Measurements from ENCODE around the gene SLAIN2. TPM values are rescaled to one million over a fixed set of nuclear protein-coding genes. Genes with fewer than 3 reads are reported as not detected.

The SLAIN2 gene
- total RNA-seq, 2 donors from 2014 or later = 82.1 to 199 TPM

- Histone ChIP-seq H3K4me3 (no peak overlapping the region), H3K9me3 (no peaks in the 10 kb centered on the region), H3K4me1 (no peaks in the 10 kb centered on the region), H3K27me3 (no peaks in the 10 kb centered on the region), H3K27ac (no peak overlapping the region), H3K36me3 (peaks cover 14% of the 10 kb centered on the region)
- no peak for DNase-seq (ENCODE audit: low spot score)
- TF ChIP-seq CTCF (IDR thresholded peaks at IDR 0.05) = no peak
These were observed 54.7 kb downstream of the SLAIN2 start for GRCh38 chr4:48396043-48396442.

- no peaks in the 10 kb centered on the region for H3K9me3 ChIP-seq
- H3K4me3 ChIP-seq = no peak overlapping the region
- peaks cover 8% of the 10 kb centered on the region for H3K36me3 ChIP-seq
- TF ChIP-seq CTCF (IDR thresholded peaks at IDR 0.05) = no peak
- no peak for DNase-seq (ENCODE audit: low spot score)
- no peaks in the 10 kb centered on the region for H3K27me3 ChIP-seq
- H3K27ac ChIP-seq = no peak overlapping the region
- H3K4me1 ChIP-seq = no peaks in the 10 kb centered on the region
These were observed 59.1 kb downstream of the SLAIN2 start for GRCh38 chr4:48400416-48400815.

- TF ChIP-seq CTCF (IDR thresholded peaks at IDR 0.05) = no peak
- H3K36me3 ChIP-seq = no peaks in the 10 kb centered on the region
- no peaks in the 10 kb centered on the region for H3K9me3 ChIP-seq
- no peak overlapping the region for H3K4me3 ChIP-seq
- DNase-seq (ENCODE audit: low spot score) = no peak
- no peaks in the 10 kb centered on the region for H3K4me1 ChIP-seq
- H3K27me3 ChIP-seq = no peaks in the 10 kb centered on the region
- H3K27ac ChIP-seq = no peak overlapping the region
These were observed 62.0 kb downstream of the SLAIN2 start for GRCh38 chr4:48403358-48403757.

GRCh38 chr4:48403779-48404178, 62.5 kb downstream of the SLAIN2 start:
- Histone ChIP-seq H3K27ac (no peak overlapping the region), H3K27me3 (no peaks in the 10 kb centered on the region), H3K4me3 (no peak overlapping the region), H3K4me1 (no peaks in the 10 kb centered on the region), H3K36me3 (no peaks in the 10 kb centered on the region), H3K9me3 (no peaks in the 10 kb centered on the region)
- no peak for TF ChIP-seq CTCF (IDR thresholded peaks at IDR 0.05)
- DNase-seq (ENCODE audit: low spot score) = no peak

GRCh38 chr4:48405924-48406323, 64.6 kb downstream of the SLAIN2 start:
- DNase-seq (ENCODE audit: low spot score) = no peak
- Histone ChIP-seq H3K36me3 (no peaks in the 10 kb centered on the region), H3K27me3 (no peaks in the 10 kb centered on the region), H3K4me1 (no peaks in the 10 kb centered on the region), H3K9me3 (no peaks in the 10 kb centered on the region), H3K4me3 (no peak overlapping the region), H3K27ac (no peak overlapping the region)
- TF ChIP-seq CTCF (IDR thresholded peaks at IDR 0.05) = no peak

- H3K9me3 ChIP-seq = no peaks in the 10 kb centered on the region
- no peaks in the 10 kb centered on the region for H3K36me3 ChIP-seq
- H3K4me1 ChIP-seq = no peaks in the 10 kb centered on the region
- no peaks in the 10 kb centered on the region for H3K27me3 ChIP-seq
- TF ChIP-seq CTCF (IDR thresholded peaks at IDR 0.05) = no peak
- H3K4me3 ChIP-seq = no peak overlapping the region
- no peak overlapping the region for H3K27ac ChIP-seq
- no peak for DNase-seq (ENCODE audit: low spot score)
These were observed 67.9 kb downstream of the SLAIN2 start for GRCh38 chr4:48409203-48409602.

All from right atrium auricular region (tissue), 2 donors.